HG02588 (cell line): ENCODE results near the gene PREB.
"Not testable (repeated sequence)": the region's sequence is repeated elsewhere in the genome, so short reads cannot be mapped to it uniquely, and the experiment has no call there.

ENCODE experiments used
- ATAC-seq: cut with Tn5 transposase; IDR thresholded peaks from one replicate; pipeline ENCODE4 v1.9.1; 2021; ENCODE audit warnings: mild to moderate bottlenecking, moderate library complexity; ENCODE audit not compliant: unreplicated experiment

PREB gene

GRCh38 chr2:27127883-27128667 lies 6.4 kb downstream of the PREB start:
- ATAC-seq: no peak

GRCh38 chr2:27126252-27126710 lies 8.2 kb downstream of the PREB start:
- no peak for ATAC-seq

- no peak for ATAC-seq
These were observed 9.3 kb downstream of the PREB start for GRCh38 chr2:27125104-27125503.

GRCh38 chr2:27123302-27124150 lies 10.9 kb downstream of the PREB start, which contains the start of gene ABHD1:
ABHD1 (plus strand) TSS chr2:27123815; CDS start chr2:27123949, 134 bp downstream.
- no peak for ATAC-seq

GRCh38 chr2:27122791-27123190 lies 11.6 kb downstream of the PREB start:
- ATAC-seq: no peak

- no peak for ATAC-seq
These were observed 12.5 kb downstream of the PREB start for GRCh38 chr2:27121906-27122305.

- not testable (repeated sequence) for ATAC-seq
These were observed 15.1 kb downstream of the PREB start for GRCh38 chr2:27119330-27119670.

GRCh38 chr2:27118525-27119329 lies 15.7 kb downstream of the PREB start, which contains the start of gene CGREF1:
CGREF1 (minus strand) TSS chr2:27119128; CDS start chr2:27104366, 14,762 bp downstream.
- ATAC-seq: no peak

GRCh38 chr2:27117995-27118524 lies 16.4 kb downstream of the PREB start:
- no peak for ATAC-seq

- no peak for ATAC-seq
These were observed 18.9 kb downstream of the PREB start for GRCh38 chr2:27115519-27115918.

GRCh38 chr2:27111392-27112078 lies 22.9 kb downstream of the PREB start:
- not testable (repeated sequence) for ATAC-seq

- not testable (repeated sequence) for ATAC-seq
These were observed 23.7 kb downstream of the PREB start for GRCh38 chr2:27110603-27111352.

GRCh38 chr2:27109083-27109482 lies 25.4 kb downstream of the PREB start:
- no peak for ATAC-seq

GRCh38 chr2:27108221-27108620 lies 26.2 kb downstream of the PREB start:
- no peak for ATAC-seq

GRCh38 chr2:27105981-27106380 lies 28.5 kb downstream of the PREB start:
- no peak for ATAC-seq

- no peak for ATAC-seq
These were observed 32.1 kb downstream of the PREB start for GRCh38 chr2:27102329-27102728.

- ATAC-seq: no peak
These were observed 34.4 kb downstream of the PREB start for GRCh38 chr2:27100036-27100435.

- ATAC-seq: no peak
These were observed 35.0 kb downstream of the PREB start for GRCh38 chr2:27099334-27099955.

- ATAC-seq: no peak
These were observed 37.1 kb downstream of the PREB start for GRCh38 chr2:27097341-27097740.
